WTC11 (cell line): ENCODE measurements around the gene SND1.

ENCODE experiments used
- FOXK1 ChIP-seq: sonication (generic); formaldehyde crosslinking; IDR thresholded peaks from 2 replicates; pipeline ENCODE4 v1.8.0; 2022; ENCODE audit warnings: mild to moderate bottlenecking, moderate library complexity, missing genetic modification reagents
- FOXP1 ChIP-seq: sonication (generic); formaldehyde crosslinking; IDR thresholded peaks from 2 replicates; pipeline ENCODE4 v1.8.0; 2022; ENCODE audit warnings: missing genetic modification reagents, mild to moderate bottlenecking, moderate library complexity, borderline replicate concordance
- IRF2 ChIP-seq: sonication (generic); formaldehyde crosslinking; IDR thresholded peaks from 2 replicates; pipeline ENCODE4 v1.8.0; 2022; ENCODE audit warnings: low read depth, missing genetic modification reagents, borderline replicate concordance
- NFE2L1 ChIP-seq: sonication (generic); formaldehyde crosslinking; IDR thresholded peaks from 2 replicates; pipeline ENCODE4 v1.8.1; 2023; ENCODE audit warnings: missing genetic modification reagents
- TEAD4 ChIP-seq: sonication (generic); formaldehyde crosslinking; IDR thresholded peaks from 2 replicates; pipeline ENCODE4 v1.8.0; 2022; ENCODE audit warnings: mild to moderate bottlenecking, missing genetic modification reagents
- TF ChIP-seq, protein P1 (sequence below): fragments of 200-600 bp; IDR thresholded peaks from 2 replicates; pipeline ENCODE4 v1.8.0; 2022; ENCODE audit warnings: antibody characterized with exemption
- TF ChIP-seq, protein P2 (sequence below): sonication (generic); formaldehyde crosslinking; IDR thresholded peaks from 2 replicates; pipeline ENCODE4 v1.8.1; 2022; ENCODE audit warnings: low read depth, missing genetic modification reagents, borderline replicate concordance

DNA sequence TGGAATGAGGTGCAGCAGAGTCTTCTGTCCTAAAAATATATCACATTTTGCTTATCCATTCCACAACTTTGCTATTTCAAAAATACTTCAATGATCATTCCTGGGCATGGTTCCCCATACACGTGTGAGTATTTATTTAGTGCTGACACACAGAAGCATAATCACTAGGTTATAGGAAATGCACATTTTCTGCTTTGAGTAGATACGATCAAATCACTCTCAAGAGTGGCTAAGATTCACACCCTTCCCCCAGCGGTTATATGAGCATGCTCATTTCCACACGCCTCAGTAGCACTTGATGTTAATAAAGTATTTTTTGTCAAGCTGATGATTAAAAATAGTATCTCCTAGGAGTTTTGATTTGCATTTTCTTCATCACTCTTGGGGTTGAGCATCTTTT, 472.8 kb downstream of the SND1 start:
- TF ChIP-seq, protein P1, sequence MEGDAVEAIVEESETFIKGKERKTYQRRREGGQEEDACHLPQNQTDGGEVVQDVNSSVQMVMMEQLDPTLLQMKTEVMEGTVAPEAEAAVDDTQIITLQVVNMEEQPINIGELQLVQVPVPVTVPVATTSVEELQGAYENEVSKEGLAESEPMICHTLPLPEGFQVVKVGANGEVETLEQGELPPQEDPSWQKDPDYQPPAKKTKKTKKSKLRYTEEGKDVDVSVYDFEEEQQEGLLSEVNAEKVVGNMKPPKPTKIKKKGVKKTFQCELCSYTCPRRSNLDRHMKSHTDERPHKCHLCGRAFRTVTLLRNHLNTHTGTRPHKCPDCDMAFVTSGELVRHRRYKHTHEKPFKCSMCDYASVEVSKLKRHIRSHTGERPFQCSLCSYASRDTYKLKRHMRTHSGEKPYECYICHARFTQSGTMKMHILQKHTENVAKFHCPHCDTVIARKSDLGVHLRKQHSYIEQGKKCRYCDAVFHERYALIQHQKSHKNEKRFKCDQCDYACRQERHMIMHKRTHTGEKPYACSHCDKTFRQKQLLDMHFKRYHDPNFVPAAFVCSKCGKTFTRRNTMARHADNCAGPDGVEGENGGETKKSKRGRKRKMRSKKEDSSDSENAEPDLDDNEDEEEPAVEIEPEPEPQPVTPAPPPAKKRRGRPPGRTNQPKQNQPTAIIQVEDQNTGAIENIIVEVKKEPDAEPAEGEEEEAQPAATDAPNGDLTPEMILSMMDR: no peak
- no peak for TF ChIP-seq TEAD4
- TF ChIP-seq FOXP1: no peak
- no peak for TF ChIP-seq NFE2L1 (CRISPR knock-in tag)
- TF ChIP-seq, protein P2, sequence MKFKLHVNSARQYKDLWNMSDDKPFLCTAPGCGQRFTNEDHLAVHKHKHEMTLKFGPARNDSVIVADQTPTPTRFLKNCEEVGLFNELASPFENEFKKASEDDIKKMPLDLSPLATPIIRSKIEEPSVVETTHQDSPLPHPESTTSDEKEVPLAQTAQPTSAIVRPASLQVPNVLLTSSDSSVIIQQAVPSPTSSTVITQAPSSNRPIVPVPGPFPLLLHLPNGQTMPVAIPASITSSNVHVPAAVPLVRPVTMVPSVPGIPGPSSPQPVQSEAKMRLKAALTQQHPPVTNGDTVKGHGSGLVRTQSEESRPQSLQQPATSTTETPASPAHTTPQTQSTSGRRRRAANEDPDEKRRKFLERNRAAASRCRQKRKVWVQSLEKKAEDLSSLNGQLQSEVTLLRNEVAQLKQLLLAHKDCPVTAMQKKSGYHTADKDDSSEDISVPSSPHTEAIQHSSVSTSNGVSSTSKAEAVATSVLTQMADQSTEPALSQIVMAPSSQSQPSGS: no peak
- no peak for TF ChIP-seq FOXK1 (CRISPR knock-in tag)
- no peak for TF ChIP-seq IRF2 (CRISPR knock-in tag)
